ENCODE results near the gene MAP7D3. TPM values are rescaled to one million over a fixed set of nuclear protein-coding genes. Genes with fewer than 3 reads are reported as not detected.

MAP7D3 gene
- total RNA-seq, 4 donors from 2014 or later = 2.2 to 10.9 (median 5.2) TPM

DNA sequence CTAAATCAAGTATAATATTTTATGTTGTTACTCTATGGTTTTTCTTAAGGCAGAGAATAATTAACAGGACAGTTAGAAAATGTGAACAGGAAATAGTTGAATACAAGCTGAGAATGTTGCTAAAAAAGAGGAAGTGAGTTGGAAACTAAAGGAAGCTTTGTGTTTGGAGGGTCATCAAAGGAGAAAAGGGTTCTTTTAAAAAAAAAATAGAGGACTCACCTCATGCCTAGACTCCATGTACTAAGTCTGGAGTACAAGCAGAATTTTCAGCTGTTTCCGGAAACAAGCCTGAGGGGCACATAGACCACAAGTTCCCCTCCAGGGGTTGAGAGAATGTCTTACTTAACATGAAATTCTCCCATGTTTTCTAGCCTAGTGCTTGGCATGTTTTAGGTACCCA is 20.1 kb upstream of the MAP7D3 start:
- TF ChIP-seq POLR2AphosphoS5 (IDR thresholded peaks at IDR 0.05) (no peak), EP300 (IDR thresholded peaks at IDR 0.05; ENCODE audit: low read depth) (no peak), POLR2A (IDR thresholded peaks at IDR 0.05) (no peak)
- TF ChIP-seq, protein P1, sequence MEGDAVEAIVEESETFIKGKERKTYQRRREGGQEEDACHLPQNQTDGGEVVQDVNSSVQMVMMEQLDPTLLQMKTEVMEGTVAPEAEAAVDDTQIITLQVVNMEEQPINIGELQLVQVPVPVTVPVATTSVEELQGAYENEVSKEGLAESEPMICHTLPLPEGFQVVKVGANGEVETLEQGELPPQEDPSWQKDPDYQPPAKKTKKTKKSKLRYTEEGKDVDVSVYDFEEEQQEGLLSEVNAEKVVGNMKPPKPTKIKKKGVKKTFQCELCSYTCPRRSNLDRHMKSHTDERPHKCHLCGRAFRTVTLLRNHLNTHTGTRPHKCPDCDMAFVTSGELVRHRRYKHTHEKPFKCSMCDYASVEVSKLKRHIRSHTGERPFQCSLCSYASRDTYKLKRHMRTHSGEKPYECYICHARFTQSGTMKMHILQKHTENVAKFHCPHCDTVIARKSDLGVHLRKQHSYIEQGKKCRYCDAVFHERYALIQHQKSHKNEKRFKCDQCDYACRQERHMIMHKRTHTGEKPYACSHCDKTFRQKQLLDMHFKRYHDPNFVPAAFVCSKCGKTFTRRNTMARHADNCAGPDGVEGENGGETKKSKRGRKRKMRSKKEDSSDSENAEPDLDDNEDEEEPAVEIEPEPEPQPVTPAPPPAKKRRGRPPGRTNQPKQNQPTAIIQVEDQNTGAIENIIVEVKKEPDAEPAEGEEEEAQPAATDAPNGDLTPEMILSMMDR (IDR thresholded peaks at IDR 0.05) = no peak
- Histone ChIP-seq H3K27me3 (no peaks in the 10 kb centered on the region), H3K27ac (no peak overlapping the region), H3K4me1 (peaks cover 0 to 8% (median 2%) of the 10 kb centered on the region in 4 donors), H3K9me3 (no peaks in the 10 kb centered on the region), H3K4me3 (no peak overlapping the region), H3K36me3 (no peaks in the 10 kb centered on the region)
- intact Hi-C loops (cut with DNase I; ENCODE audit: low total_unique reads) = loop anchor here (5.0 kb wide), 1 partner anchor 244 kb away; no protein-coding TSS in a partner anchor
- in situ Hi-C loops (cut with MboI; ENCODE audit: low pct_ligation_motif_present in 1 of 4, low pct_unique_long_range_greater_than_20kb in 1 of 4, low sequenced_read_pairs in 3 of 4) = loop anchor here in 1 of 4 donors (25.0 kb wide), 1 partner anchor 234 kb away; no protein-coding TSS in a partner anchor
- 50 to 65% methylated on average over 1 of the region's 1 CpG for WGBS, 2 donors (ENCODE audit: low coverage in 1 of 2)
- no peak for DNase-seq

DNA sequence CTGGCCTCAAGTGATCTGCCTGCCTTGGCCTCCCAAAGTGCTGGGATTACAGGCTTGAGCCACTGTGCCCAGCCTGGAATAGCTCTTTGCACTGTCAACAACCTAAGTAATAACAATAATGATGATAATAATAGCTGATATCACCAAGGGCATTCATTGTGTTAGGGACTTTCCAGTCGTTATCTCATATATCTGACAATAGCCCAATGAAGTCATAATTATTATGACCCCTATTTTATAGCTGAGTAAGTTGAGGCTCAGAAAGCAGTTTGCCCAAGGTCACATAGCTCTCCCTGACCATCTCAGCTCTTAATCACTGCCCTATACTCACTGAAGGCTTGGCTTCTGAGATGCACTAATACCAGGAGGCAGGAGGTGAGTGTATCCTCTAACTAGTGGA is 18.7 kb upstream of the MAP7D3 start:
- in situ Hi-C loops (cut with MboI; ENCODE audit: low pct_ligation_motif_present in 1 of 4, low pct_unique_long_range_greater_than_20kb in 1 of 4, low sequenced_read_pairs in 3 of 4) = loop anchor here in 1 of 4 donors (25.0 kb wide), 1 partner anchor 233 kb away; no protein-coding TSS in a partner anchor
- WGBS, 2 donors (ENCODE audit: low coverage in 1 of 2) = 33% methylated on average over 1 of the region's 1 CpG; no CpG with 5 or more reads in 1 of the 2 donors

DNA sequence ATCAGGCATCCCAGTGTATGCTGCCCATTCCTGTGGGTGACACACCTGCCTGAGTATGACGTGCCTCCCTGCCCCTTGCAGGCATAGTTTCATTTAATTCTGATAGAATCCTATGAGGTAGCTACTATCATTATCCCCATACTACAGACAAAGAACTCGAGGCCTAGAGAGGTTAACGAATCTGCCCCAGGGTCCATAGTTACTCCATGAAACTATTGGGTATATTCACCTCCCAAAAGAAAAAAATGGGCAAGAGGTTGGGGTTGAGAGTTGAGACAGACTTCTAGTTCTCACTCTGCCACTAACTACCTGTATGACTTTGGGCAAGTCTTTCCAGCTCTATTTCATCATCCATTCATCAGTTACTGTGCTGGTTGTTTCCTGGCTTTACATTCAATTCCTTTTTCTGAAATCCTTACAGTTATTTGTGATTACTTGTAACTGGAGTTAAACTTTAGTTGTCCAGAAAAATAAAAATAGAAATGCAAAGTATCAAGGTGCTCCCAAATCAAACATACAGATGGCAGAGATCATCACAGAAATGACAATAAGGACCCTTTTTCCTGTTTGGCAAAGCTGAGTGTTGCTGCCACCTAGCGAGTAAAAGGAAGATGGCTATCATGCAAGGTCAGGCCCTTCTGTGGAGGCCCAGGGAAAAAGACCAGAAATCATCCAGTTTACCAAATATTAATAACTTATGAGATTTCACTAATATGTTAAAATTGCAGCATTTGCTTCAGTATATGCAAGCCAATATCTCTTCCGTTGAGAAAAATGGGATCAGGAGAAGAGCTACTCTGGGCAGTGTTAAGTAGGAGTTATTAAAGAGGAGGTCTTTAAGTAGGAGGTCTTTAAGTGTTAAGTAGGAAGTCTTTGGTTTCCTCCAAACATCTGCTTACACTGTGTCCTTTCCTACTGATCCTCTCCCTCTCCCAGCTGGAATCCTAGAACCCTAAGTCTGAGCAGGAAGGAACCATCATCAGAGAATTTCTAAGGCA is 17.1 kb upstream of the MAP7D3 start:
- in situ Hi-C loops (cut with MboI; ENCODE audit: low pct_ligation_motif_present in 1 of 4, low pct_unique_long_range_greater_than_20kb in 1 of 4, low sequenced_read_pairs in 3 of 4) (loop anchor here in 1 of 4 donors (25.0 kb wide), 1 partner anchor 231 kb away; no protein-coding TSS in a partner anchor), intact Hi-C loops (cut with DNase I; ENCODE audit: low total_unique reads) (no loop called here)
- DNase-seq = peak; percentile 32
- no peaks in the 10 kb centered on the region for H3K4me1 ChIP-seq
- no peaks in the 10 kb centered on the region for H3K9me3 ChIP-seq
- 48% methylated on average over 5 of the region's 5 CpGs; no CpG with 5 or more reads in 1 of the 2 donors for WGBS, 2 donors (ENCODE audit: low coverage in 1 of 2)
- no peaks in the 10 kb centered on the region for H3K36me3 ChIP-seq
- H3K4me3 ChIP-seq = no peak overlapping the region
- H3K27ac ChIP-seq = no peak overlapping the region
- no peak for TF ChIP-seq POLR2AphosphoS5 (IDR thresholded peaks at IDR 0.05)
- no peak for TF ChIP-seq EP300 (IDR thresholded peaks at IDR 0.05; ENCODE audit: low read depth)
- TF ChIP-seq, protein P1 (IDR thresholded peaks at IDR 0.05) = peak; percentile 46 to 77 (median 56)
- TF ChIP-seq POLR2A (IDR thresholded peaks at IDR 0.05) = no peak
- H3K27me3 ChIP-seq = no peaks in the 10 kb centered on the region

More for the DNA sequence above, 18.7 kb upstream of the MAP7D3 start:
- TF ChIP-seq, protein P1 (IDR thresholded peaks at IDR 0.05) = no peak
- TF ChIP-seq POLR2A (IDR thresholded peaks at IDR 0.05) (no peak), POLR2AphosphoS5 (IDR thresholded peaks at IDR 0.05) (no peak), EP300 (IDR thresholded peaks at IDR 0.05; ENCODE audit: low read depth) (no peak)
- no peak overlapping the region for H3K4me3 ChIP-seq
- H3K36me3 ChIP-seq = no peaks in the 10 kb centered on the region
- intact Hi-C loops (cut with DNase I; ENCODE audit: low total_unique reads) = loop anchor here (5.0 kb wide), 1 partner anchor 243 kb away; no protein-coding TSS in a partner anchor
- peaks cover 0 to 2% (median 0%) of the 10 kb centered on the region in 4 donors for H3K4me1 ChIP-seq
- no peaks in the 10 kb centered on the region for H3K9me3 ChIP-seq
- H3K27ac ChIP-seq = no peak overlapping the region
- H3K27me3 ChIP-seq = no peaks in the 10 kb centered on the region
- no peak for DNase-seq

DNA sequence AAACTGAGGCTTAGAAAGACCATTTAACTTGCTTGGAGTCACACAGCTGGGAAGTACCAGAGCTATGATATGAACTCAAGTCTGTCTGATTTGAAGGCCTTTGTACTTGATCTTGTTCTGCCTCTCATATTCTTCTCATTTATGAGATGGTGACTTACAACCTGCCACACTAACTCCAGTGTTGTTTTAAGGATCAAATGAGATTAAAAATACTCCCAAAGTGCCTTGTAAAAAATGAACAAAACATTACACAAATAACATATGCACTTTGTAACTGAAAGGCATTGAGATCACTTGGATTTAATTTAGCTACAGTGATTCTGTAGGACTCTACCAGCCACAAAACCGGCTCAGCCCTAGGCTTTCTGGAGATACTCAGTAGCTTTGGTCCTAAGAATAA is 15.6 kb upstream of the MAP7D3 start:
- in situ Hi-C loops (cut with MboI; ENCODE audit: low pct_ligation_motif_present in 1 of 4, low pct_unique_long_range_greater_than_20kb in 1 of 4, low sequenced_read_pairs in 3 of 4) = loop anchor here in 1 of 4 donors (25.0 kb wide), 1 partner anchor 230 kb away; no protein-coding TSS in a partner anchor
- intact Hi-C loops (cut with DNase I; ENCODE audit: low total_unique reads) = no loop called here
- Histone ChIP-seq H3K4me1 (no peaks in the 10 kb centered on the region), H3K36me3 (no peaks in the 10 kb centered on the region), H3K27ac (no peak overlapping the region), H3K4me3 (no peak overlapping the region), H3K9me3 (no peaks in the 10 kb centered on the region), H3K27me3 (no peaks in the 10 kb centered on the region)
- TF ChIP-seq EP300 (IDR thresholded peaks at IDR 0.05; ENCODE audit: low read depth) (no peak), POLR2AphosphoS5 (IDR thresholded peaks at IDR 0.05) (no peak), POLR2A (IDR thresholded peaks at IDR 0.05) (no peak)
- TF ChIP-seq, protein P1 (IDR thresholded peaks at IDR 0.05) = no peak
- DNase-seq = no peak
- 47% methylated on average over 1 of the region's 1 CpG; no CpG with 5 or more reads in 1 of the 2 donors for WGBS, 2 donors (ENCODE audit: low coverage in 1 of 2)

All from transverse colon (tissue), 4 donors.